ENCODE data around the gene ADM2. TPM values are rescaled to one million over a fixed set of nuclear protein-coding genes. Genes with fewer than 3 reads are reported as not detected.

ADM2 gene
- total and polyA plus RNA-seq, 2 of the 13 experiments (the other 11 are each of a cell fraction or from before 2014, with no cell fraction given), result 1.2 to 3.0 TPM

DNA sequence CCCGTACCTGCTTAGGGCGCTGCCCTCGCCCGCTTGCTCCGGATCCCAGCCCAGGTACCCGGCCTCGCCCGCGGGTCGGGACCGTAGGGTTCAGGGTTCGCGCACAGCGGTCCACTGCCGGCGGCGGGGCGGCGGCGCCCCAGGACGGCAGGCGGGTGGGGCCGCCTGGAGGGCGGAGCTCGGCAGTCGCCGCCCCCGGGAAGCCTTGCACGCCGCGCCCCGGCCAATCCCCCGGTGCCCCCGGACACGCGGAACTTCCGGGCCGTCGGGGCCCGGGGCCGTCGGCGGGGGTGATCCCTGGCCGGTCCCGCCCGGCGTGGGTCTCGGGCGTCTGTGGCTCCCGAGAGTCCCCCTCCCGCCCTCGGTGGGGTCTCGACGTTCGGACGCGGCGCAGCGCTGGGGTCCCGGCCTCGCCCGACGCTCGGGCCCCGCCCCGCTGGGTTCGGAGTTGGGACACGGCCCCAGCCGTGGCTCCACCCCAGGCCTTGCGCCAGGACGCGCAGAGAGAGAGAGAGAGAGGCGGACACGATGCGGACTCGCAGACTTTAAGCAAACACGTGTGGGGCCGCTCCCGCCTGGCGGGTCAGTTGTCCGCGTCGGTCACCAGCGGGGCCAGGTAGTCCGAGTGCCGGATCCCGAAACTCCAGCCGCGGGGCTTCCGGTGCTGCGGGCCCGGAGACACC is 48.7 kb downstream of the ADM2 start, which contains the start of gene TYMP (continued):
- TF ChIP-seq ZFP90 (CRISPR knock-in tag; IDR thresholded peaks at IDR 0.05; ENCODE audit: borderline replicate concordance) (peak; percentile 18; the same call in 1 of the 2 replicates), ZNF652 (CRISPR knock-in tag; IDR thresholded peaks at IDR 0.05; ENCODE audit: borderline replicate concordance, low read depth) (no peak), MED13 (CRISPR knock-in tag; IDR thresholded peaks at IDR 0.05) (no peak), ZNF431 (CRISPR knock-in tag; IDR thresholded peaks at IDR 0.05; ENCODE audit: borderline replicate concordance, low read depth) (no peak; the same call in 1 of the 2 replicates), SYNCRIP (IDR thresholded peaks at IDR 0.05; ENCODE audit: insufficient read depth, low read depth, low read length) (no peak), U2AF2 (IDR thresholded peaks at IDR 0.05; ENCODE audit: low read depth, low read length) (no peak), ZNF777 (CRISPR knock-in tag; IDR thresholded peaks at IDR 0.05) (peak; percentile 99), SMC3 (IDR thresholded peaks at IDR 0.05; ENCODE audit: low read length) (no peak), ZNF558 (CRISPR knock-in tag; IDR thresholded peaks at IDR 0.05; ENCODE audit: borderline replicate concordance) (no peak; the same call in 1 of the 2 replicates), SALL2 (CRISPR knock-in tag; IDR thresholded peaks at IDR 0.05) (peak; percentile 63), CENPX (CRISPR knock-in tag; IDR thresholded peaks at IDR 0.05) (no peak), GPN1 (CRISPR knock-in tag; IDR thresholded peaks at IDR 0.05; ENCODE audit: borderline replicate concordance) (no peak), KDM3A (CRISPR knock-in tag; IDR thresholded peaks at IDR 0.05; ENCODE audit: low read depth) (0 out of 2 replicates have a peak, but pooled peaks have one; percentile 22), TEAD3 (CRISPR knock-in tag; optimal IDR thresholded peaks at IDR 0.05; ENCODE audit: borderline replicate concordance) (peak; percentile 7), SNRNP70 (IDR thresholded peaks at IDR 0.05; ENCODE audit: low read depth, low read length) (0 out of 2 replicates have a peak, but pooled peaks have one; percentile 63), HMGA1 (CRISPR knock-in tag; conservative IDR thresholded peaks at IDR 0.05) (no peak), MIER3 (CRISPR knock-in tag; IDR thresholded peaks at IDR 0.05; ENCODE audit: borderline replicate concordance) (no peak; the same call in 1 of the 2 replicates), NKX3-1 (CRISPR knock-in tag; IDR thresholded peaks at IDR 0.05) (0 out of 2 replicates have a peak, but pooled peaks have one; percentile 78), BORCS8-MEF2B (CRISPR knock-in tag; IDR thresholded peaks at IDR 0.05) (0 out of 2 replicates have a peak, but pooled peaks have one; percentile 6), PCBP2 (optimal IDR thresholded peaks at IDR 0.05; ENCODE audit: low read depth, low read length, poor library complexity, severe bottlenecking) (no peak), ZNF563 (CRISPR knock-in tag; IDR thresholded peaks at IDR 0.05) (peak; percentile 87), KLF12 (CRISPR knock-in tag; IDR thresholded peaks at IDR 0.05; ENCODE audit: borderline replicate concordance) (peak; percentile 78)
- TF ChIP-seq, protein P1, sequence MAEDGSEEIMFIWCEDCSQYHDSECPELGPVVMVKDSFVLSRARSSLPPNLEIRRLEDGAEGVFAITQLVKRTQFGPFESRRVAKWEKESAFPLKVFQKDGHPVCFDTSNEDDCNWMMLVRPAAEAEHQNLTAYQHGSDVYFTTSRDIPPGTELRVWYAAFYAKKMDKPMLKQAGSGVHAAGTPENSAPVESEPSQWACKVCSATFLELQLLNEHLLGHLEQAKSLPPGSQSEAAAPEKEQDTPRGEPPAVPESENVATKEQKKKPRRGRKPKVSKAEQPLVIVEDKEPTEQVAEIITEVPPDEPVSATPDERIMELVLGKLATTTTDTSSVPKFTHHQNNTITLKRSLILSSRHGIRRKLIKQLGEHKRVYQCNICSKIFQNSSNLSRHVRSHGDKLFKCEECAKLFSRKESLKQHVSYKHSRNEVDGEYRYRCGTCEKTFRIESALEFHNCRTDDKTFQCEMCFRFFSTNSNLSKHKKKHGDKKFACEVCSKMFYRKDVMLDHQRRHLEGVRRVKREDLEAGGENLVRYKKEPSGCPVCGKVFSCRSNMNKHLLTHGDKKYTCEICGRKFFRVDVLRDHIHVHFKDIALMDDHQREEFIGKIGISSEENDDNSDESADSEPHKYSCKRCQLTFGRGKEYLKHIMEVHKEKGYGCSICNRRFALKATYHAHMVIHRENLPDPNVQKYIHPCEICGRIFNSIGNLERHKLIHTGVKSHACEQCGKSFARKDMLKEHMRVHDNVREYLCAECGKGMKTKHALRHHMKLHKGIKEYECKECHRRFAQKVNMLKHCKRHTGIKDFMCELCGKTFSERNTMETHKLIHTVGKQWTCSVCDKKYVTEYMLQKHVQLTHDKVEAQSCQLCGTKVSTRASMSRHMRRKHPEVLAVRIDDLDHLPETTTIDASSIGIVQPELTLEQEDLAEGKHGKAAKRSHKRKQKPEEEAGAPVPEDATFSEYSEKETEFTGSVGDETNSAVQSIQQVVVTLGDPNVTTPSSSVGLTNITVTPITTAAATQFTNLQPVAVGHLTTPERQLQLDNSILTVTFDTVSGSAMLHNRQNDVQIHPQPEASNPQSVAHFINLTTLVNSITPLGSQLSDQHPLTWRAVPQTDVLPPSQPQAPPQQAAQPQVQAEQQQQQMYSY (CRISPR knock-in tag; IDR thresholded peaks at IDR 0.05), result peak; percentile 66; the same call in 1 of the 2 replicates
- TF ChIP-seq, protein P2, sequence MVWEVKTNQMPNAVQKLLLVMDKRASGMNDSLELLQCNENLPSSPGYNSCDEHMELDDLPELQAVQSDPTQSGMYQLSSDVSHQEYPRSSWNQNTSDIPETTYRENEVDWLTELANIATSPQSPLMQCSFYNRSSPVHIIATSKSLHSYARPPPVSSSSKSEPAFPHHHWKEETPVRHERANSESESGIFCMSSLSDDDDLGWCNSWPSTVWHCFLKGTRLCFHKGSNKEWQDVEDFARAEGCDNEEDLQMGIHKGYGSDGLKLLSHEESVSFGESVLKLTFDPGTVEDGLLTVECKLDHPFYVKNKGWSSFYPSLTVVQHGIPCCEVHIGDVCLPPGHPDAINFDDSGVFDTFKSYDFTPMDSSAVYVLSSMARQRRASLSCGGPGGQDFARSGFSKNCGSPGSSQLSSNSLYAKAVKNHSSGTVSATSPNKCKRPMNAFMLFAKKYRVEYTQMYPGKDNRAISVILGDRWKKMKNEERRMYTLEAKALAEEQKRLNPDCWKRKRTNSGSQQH (CRISPR knock-in tag; IDR thresholded peaks at IDR 0.05; ENCODE audit: low read depth), result no peak
- TF ChIP-seq, protein P3, sequence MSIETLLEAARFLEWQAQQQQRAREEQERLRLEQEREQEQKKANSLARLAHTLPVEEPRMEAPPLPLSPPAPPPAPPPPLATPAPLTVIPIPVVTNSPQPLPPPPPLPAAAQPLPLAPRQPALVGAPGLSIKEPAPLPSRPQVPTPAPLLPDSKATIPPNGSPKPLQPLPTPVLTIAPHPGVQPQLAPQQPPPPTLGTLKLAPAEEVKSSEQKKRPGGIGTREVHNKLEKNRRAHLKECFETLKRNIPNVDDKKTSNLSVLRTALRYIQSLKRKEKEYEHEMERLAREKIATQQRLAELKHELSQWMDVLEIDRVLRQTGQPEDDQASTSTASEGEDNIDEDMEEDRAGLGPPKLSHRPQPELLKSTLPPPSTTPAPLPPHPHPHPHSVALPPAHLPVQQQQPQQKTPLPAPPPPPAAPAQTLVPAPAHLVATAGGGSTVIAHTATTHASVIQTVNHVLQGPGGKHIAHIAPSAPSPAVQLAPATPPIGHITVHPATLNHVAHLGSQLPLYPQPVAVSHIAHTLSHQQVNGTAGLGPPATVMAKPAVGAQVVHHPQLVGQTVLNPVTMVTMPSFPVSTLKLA (IDR thresholded peaks at IDR 0.05), result 0 out of 2 replicates have a peak, but pooled peaks have one; percentile 21

Data from HepG2 (cell line).